GM12875 (cell line): ENCODE results near the gene ABCG1.

Experiments used
- H3K4me3 ChIP-seq: one replicate; pipeline ENCODE4 v1.5.1; 2011; ENCODE audit warnings: low read depth, low read length, control low read depth
- CTCF ChIP-seq: IDR thresholded peaks from 2 replicates; pipeline ENCODE4 v1.5.1; 2011; ENCODE audit warnings: low read depth, mild to moderate bottlenecking, control low read depth, inconsistent platforms, low read length, moderate library complexity, borderline replicate concordance; ENCODE audit not compliant: insufficient read depth

The ABCG1 gene

GRCh38 chr21:42324896-42325295 is 106.0 kb downstream of the ABCG1 start:
- no peak for TF ChIP-seq CTCF
- no peak overlapping the region for H3K4me3 ChIP-seq

GRCh38 chr21:42330380-42331371 is 111.7 kb downstream of the ABCG1 start:
- TF ChIP-seq CTCF: no peak
- no peak overlapping the region for H3K4me3 ChIP-seq

- TF ChIP-seq CTCF: no peak
- H3K4me3 ChIP-seq: no peak overlapping the region
Observed at GRCh38 chr21:42331660-42332059, 112.7 kb downstream of the ABCG1 start.

- no peak for TF ChIP-seq CTCF
- H3K4me3 ChIP-seq: no peak overlapping the region
Observed at GRCh38 chr21:42332557-42333317, 113.8 kb downstream of the ABCG1 start.

GRCh38 chr21:42336054-42336453 is 117.1 kb downstream of the ABCG1 start:
- no peak overlapping the region for H3K4me3 ChIP-seq
- TF ChIP-seq CTCF: no peak

GRCh38 chr21:42337276-42337675 is 118.3 kb downstream of the ABCG1 start:
- H3K4me3 ChIP-seq: no peak overlapping the region
- no peak for TF ChIP-seq CTCF
